GM23248 (cell line): ENCODE measurements around the gene OR7C1. TPM values are rescaled to one million over a fixed set of nuclear protein-coding genes. Genes with fewer than 3 reads are reported as not detected.

Source experiments
- DNase-seq: peaks from one replicate; pipeline ENCODE4 v3.0.0-alpha.2; 2015
- H2AFZ ChIP-seq: fragments of 200-600 bp; sonication (generic); 2 replicates; pipeline ENCODE4 v1.6.1; 2016; ENCODE audit warnings: antibody characterized with exemption
- H3F3A ChIP-seq: fragments of 200-600 bp; sonication (generic); 2 replicates; pipeline ENCODE4 v1.6.1; 2016; ENCODE audit warnings: mild to moderate bottlenecking, antibody characterized with exemption, mixed run types; ENCODE audit not compliant: insufficient read depth
- H3K27ac ChIP-seq: fragments of 200-600 bp; sonication (generic); 2 replicates; pipeline ENCODE4 v1.5.1; 2016; ENCODE audit warnings: mild to moderate bottlenecking
- H3K27me3 ChIP-seq: fragments of 200-600 bp; sonication (generic); replicated peaks from 2 replicates; pipeline ENCODE4 v1.6.1; 2016; ENCODE audit warnings: mild to moderate bottlenecking; ENCODE audit not compliant: insufficient read depth
- H3K36me3 ChIP-seq: fragments of 200-600 bp; sonication (generic); 2 replicates; pipeline ENCODE4 v1.6.1; 2016; ENCODE audit warnings: low read depth, mild to moderate bottlenecking
- H3K4me1 ChIP-seq: fragments of 200-600 bp; sonication (generic); 2 replicates; pipeline ENCODE4 v1.6.1; 2016; ENCODE audit warnings: mild to moderate bottlenecking; ENCODE audit not compliant: insufficient read depth
- H3K4me2 ChIP-seq: fragments of 200-600 bp; sonication (generic); one replicate; pipeline ENCODE4 v1.6.1; 2016; ENCODE audit warnings: mild to moderate bottlenecking; ENCODE audit not compliant: unreplicated experiment
- H3K4me3 ChIP-seq: fragments of 200-600 bp; sonication (generic); 2 replicates; pipeline ENCODE4 v1.5.1; 2016; ENCODE audit warnings: mild to moderate bottlenecking
- H3K79me2 ChIP-seq: fragments of 200-600 bp; sonication (generic); 2 replicates; pipeline ENCODE4 v1.6.1; 2016; ENCODE audit warnings: mild to moderate bottlenecking; ENCODE audit not compliant: insufficient read depth
- H3K9ac ChIP-seq: fragments of 200-600 bp; sonication (generic); 2 replicates; pipeline ENCODE4 v1.6.1; 2016; ENCODE audit warnings: mild to moderate bottlenecking
- H3K9me2 ChIP-seq: fragments of 200-600 bp; sonication (generic); 2 replicates; pipeline ENCODE4 v1.6.1; 2016; ENCODE audit warnings: mixed run types, mild to moderate bottlenecking, moderate library complexity; ENCODE audit not compliant: insufficient read depth
- H3K9me3 ChIP-seq: fragments of 200-600 bp; sonication (generic); one replicate; pipeline ENCODE4 v1.6.1; 2017; ENCODE audit warnings: low read depth
- H4K20me1 ChIP-seq: fragments of 200-600 bp; sonication (generic); 2 replicates; pipeline ENCODE4 v1.6.0; 2016; ENCODE audit not compliant: insufficient read depth
- EZH2 ChIP-seq: fragments of 200-600 bp; sonication (generic); IDR thresholded peaks from 2 replicates; pipeline ENCODE4 v1.6.1; 2018; ENCODE audit warnings: antibody characterized with exemption, mild to moderate bottlenecking; ENCODE audit not compliant: insufficient read depth, poor library complexity, severe bottlenecking
- EZH2phosphoT487 ChIP-seq: fragments of 200-600 bp; sonication (generic); IDR thresholded peaks from 2 replicates; pipeline ENCODE4 v1.6.1; 2018; ENCODE audit warnings: antibody characterized with exemption, moderate library complexity, mild to moderate bottlenecking, low read depth; ENCODE audit not compliant: insufficient read depth
- WGBS, 2 experiments: methylation state at CpG; one replicate each; pipeline ENCODE4 v1.1.6; 2015 to 2017; ENCODE audit warnings: low lambda C conversion rate in 2 of 2, low coverage in 1 of 2; ENCODE audit errors: missing lambda C conversion rate in 2 of 2; 5-methylcytosine and 5-hydroxymethylcytosine counted together
- in situ Hi-C: fragments of 300-500 bp; cut with MboI; formaldehyde crosslinking; loops from 2 replicates; pipeline ENCODE4 v1.15.0; 2020
- polyA plus RNA-seq: library from polyadenylated mRNA; unstranded; fragments of >200 nt; fragmentation: Nextera tagmentation; extraction: Ambion mirVana; gene quantifications from 2 replicates; pipeline ENCODE4 v1.2.1, GENCODE V29; 2016
- total RNA-seq: library from RNA; depleted of rRNA; stranded (reverse); fragments of >200 nt; shearing (Covaris generic); gene quantifications from 2 replicates; pipeline ENCODE4 v1.2.3, GENCODE V29; 2014

OR7C1 gene
- total and polyA plus RNA-seq, 2 experiments from 2014 or later = not detected

DNA sequence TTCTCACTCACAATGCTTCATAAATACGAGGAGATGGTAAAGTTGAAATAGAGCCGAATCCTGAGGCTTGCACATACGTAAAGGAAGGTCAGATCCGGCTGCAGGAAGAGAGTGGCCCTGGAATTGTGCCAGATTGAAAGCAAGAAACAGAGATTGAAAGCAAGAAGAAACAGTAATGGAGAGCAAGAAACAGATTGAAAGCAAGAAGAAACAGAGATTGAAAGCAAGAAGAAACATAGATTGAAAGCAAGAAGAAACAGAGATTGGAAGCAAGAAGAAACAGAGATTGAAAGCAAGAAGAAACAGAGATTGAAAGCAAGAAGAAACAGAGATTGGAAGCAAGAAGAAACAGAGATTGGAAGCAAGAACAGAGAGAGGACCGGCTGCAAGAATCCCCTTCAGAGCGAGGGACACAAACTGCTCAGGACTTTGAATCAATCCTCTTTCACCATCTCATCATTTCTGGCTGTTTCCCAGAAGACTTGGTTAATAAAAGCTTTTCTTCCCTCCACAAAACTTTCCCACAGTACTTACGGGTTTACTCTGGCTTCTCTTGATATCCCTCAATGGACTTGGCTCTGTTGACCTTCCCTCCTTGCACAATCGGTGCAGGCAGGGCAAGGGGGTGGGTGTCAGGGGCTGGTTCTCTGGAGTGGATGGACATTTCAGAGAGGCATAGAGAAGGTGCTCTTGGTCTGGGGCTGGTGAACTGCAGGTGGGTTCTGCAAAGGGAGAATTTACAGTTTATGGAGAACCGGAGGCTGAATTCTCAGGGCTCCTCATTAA, 25.5 kb downstream of the OR7C1 start:
- Histone ChIP-seq H3K79me2 (no peaks in the 10 kb centered on the region), H2AFZ (no peak overlapping the region), H3K36me3 (no peaks in the 10 kb centered on the region), H4K20me1 (no peaks in the 10 kb centered on the region), H3K9me3 (no peaks in the 10 kb centered on the region), H3K27ac (no peak overlapping the region), H3K27me3 (no peaks in the 10 kb centered on the region; the same call in 1 of the 2 replicates), H3F3A (no peaks in the 10 kb centered on the region), H3K4me1 (no peaks in the 10 kb centered on the region), H3K4me2 (no peak overlapping the region), H3K4me3 (no peak overlapping the region), H3K9ac (no peak overlapping the region), H3K9me2 (no peaks in the 10 kb centered on the region)
- no peak for DNase-seq
- in situ Hi-C loops = no loop called here
- 13 to 15% methylated on average over 9 of the region's 9 CpGs for WGBS, 2 experiments
- TF ChIP-seq EZH2phosphoT487 = no peak
- TF ChIP-seq EZH2 = no peak

DNA sequence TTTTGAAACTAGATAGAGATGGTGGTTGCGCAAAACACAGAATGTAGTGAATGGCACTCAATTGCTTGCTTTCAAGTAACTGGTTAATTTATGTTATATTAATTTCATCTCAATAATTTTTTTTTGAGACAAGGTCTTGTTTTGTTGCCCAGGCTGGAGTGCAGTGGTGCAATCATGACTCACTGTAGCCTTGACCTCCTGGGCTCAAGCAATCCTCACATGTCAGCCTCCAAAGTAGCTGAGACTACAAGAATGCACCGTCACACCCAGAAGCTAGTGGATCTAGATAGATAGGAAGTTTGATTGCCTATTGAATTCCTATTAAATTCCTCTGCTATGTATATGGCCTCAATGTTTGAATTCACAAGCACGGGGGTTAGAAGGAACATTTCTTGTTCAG, 30.2 kb downstream of the OR7C1 start:
- Histone ChIP-seq H3K79me2 (no peaks in the 10 kb centered on the region), H3K27ac (no peak overlapping the region), H2AFZ (no peak overlapping the region), H3K4me3 (no peak overlapping the region), H3K27me3 (peaks cover 8% of the 10 kb centered on the region; the same call in 1 of the 2 replicates), H3K4me2 (no peak overlapping the region), H3K36me3 (no peaks in the 10 kb centered on the region), H3K9me3 (no peaks in the 10 kb centered on the region), H3K9me2 (no peaks in the 10 kb centered on the region), H3F3A (no peaks in the 10 kb centered on the region), H3K9ac (no peak overlapping the region), H4K20me1 (no peaks in the 10 kb centered on the region), H3K4me1 (no peaks in the 10 kb centered on the region)
- 50 to 61% methylated on average over 3 of the region's 3 CpGs for WGBS, 2 experiments
- DNase-seq = no peak
- TF ChIP-seq EZH2 = no peak
- no peak for TF ChIP-seq EZH2phosphoT487
- in situ Hi-C loops = no loop called here

DNA sequence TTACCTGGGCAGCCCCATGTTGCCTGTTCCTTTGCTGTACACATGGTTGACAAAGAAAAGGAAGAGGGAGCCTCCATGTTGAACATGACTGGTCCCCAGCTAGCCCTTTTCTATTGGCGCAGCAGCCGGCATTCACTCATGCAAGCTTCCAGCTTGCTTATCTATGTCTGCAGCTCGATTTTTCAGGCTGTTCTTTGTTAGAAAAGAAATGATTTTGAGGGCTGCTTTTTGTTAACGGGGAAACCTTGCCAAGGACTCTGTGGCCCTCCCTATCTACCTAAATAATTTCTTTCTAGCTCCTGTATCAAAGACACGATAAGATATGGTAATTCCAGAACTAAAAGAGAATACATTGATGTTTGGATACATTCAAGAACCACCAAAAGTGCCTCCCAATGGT, 36.2 kb downstream of the OR7C1 start:
- no peaks in the 10 kb centered on the region for H3F3A ChIP-seq
- in situ Hi-C loops = no loop called here
- H3K36me3 ChIP-seq = no peaks in the 10 kb centered on the region
- H3K79me2 ChIP-seq = no peaks in the 10 kb centered on the region
- no peak overlapping the region for H3K4me2 ChIP-seq
- H2AFZ ChIP-seq = no peak overlapping the region
- H4K20me1 ChIP-seq = no peaks in the 10 kb centered on the region
- 29 to 30% methylated on average over 5 of the region's 5 CpGs for WGBS, 2 experiments
- H3K27ac ChIP-seq = no peak overlapping the region
- 0 out of 2 replicates have a peak, but pooled peaks cover 8% of the 10 kb centered on the region for H3K27me3 ChIP-seq
- no peaks in the 10 kb centered on the region for H3K4me1 ChIP-seq
- H3K9me3 ChIP-seq = no peaks in the 10 kb centered on the region
- no peak overlapping the region for H3K4me3 ChIP-seq
- no peak for DNase-seq
- TF ChIP-seq EZH2phosphoT487 (no peak), EZH2 (no peak)
- no peak overlapping the region for H3K9ac ChIP-seq
- H3K9me2 ChIP-seq = no peaks in the 10 kb centered on the region

DNA sequence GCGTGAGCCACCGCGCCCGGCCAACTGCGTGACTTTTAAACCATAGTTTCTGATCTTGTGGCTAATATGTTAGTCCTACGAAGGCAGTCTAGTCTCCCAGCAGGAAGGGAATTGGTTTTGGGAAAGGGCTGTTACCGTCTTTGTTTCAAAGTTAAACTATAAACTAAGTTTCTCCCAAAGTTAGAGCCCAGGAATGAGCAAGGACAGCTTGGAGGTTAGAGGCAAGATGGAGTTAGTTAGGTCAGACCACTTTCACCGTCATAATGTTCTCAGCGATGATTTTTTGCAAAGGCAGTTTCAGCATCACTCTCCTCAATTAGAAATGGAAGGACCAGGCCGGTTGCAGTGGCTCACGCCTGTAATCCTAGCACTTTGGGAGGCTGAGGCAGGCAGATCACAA, 39.0 kb downstream of the OR7C1 start:
- in situ Hi-C loops = no loop called here
- no peaks in the 10 kb centered on the region for H3K4me1 ChIP-seq
- H3K4me2 ChIP-seq = no peak overlapping the region
- H3F3A ChIP-seq = no peaks in the 10 kb centered on the region
- H4K20me1 ChIP-seq = no peaks in the 10 kb centered on the region
- H2AFZ ChIP-seq = no peak overlapping the region
- WGBS, 2 experiments = 58 to 59% methylated on average over 11 of the region's 11 CpGs
- no peak overlapping the region for H3K4me3 ChIP-seq
- TF ChIP-seq EZH2phosphoT487 (no peak), EZH2 (no peak)
- 0 out of 2 replicates have a peak, but pooled peaks cover 4% of the 10 kb centered on the region for H3K27me3 ChIP-seq
- no peak overlapping the region for H3K27ac ChIP-seq
- H3K9me2 ChIP-seq = no peaks in the 10 kb centered on the region
- H3K36me3 ChIP-seq = no peaks in the 10 kb centered on the region
- no peak for DNase-seq
- H3K79me2 ChIP-seq = no peaks in the 10 kb centered on the region
- no peaks in the 10 kb centered on the region for H3K9me3 ChIP-seq
- H3K9ac ChIP-seq = no peak overlapping the region
